GM13976 (cell line): ENCODE data around the gene FAM120C.

Experiments
- DNase-seq: peaks from one replicate; pipeline ENCODE4 v3.0.0; 2012; ENCODE audit warnings: low spot score
- CTCF ChIP-seq: IDR thresholded peaks from 2 replicates; pipeline ENCODE4 v1.5.1; 2012; ENCODE audit warnings: borderline replicate concordance, mild to moderate bottlenecking; ENCODE audit not compliant: insufficient read depth; ENCODE audit errors: extremely low read depth, missing control alignments, control extremely low read depth
- in situ Hi-C: fragments of 300-500 bp; cut with MboI; formaldehyde crosslinking; loops from one replicate; pipeline ENCODE4 v1.12.0; 2022; ENCODE audit warnings: low sequenced_read_pairs, mixed read lengths, inconsistent platforms; ENCODE audit not compliant: unreplicated experiment

The FAM120C gene

DNA sequence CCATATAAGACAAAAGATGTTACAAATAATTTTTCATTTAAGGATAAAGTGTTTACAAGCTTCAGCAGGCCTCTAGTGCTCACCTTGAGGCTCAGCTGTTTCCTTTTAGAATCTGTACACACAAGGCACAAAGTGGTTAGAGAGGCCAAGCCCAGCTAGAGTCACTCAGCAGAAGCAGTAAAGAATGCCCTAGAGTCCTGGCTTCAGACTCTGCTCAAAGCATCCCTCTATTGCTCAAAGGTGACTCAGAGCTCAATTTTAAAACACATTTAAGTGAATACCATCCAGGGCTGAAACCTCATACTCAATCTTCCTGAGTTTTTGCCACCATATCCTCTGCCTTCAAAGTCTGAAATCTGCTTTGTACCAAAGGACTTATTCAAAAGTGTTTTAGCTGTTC lies 116.2 kb downstream of the FAM120C start:
- no peak for DNase-seq
- TF ChIP-seq CTCF = no peak
- in situ Hi-C loops = no loop called here

- in situ Hi-C loops = no loop called here
- no peak for DNase-seq
- no peak for TF ChIP-seq CTCF
These were observed 118.5 kb downstream of the FAM120C start for GRCh38 chrX:54064564-54064963.

GRCh38 chrX:54063361-54063760 lies 119.7 kb downstream of the FAM120C start:
- no peak for TF ChIP-seq CTCF
- in situ Hi-C loops = no loop called here
- DNase-seq = no peak

GRCh38 chrX:54049801-54050200 lies 133.3 kb downstream of the FAM120C start:
- in situ Hi-C loops = no loop called here
- DNase-seq = no peak
- TF ChIP-seq CTCF = no peak

- no peak for TF ChIP-seq CTCF
- no peak for DNase-seq
- in situ Hi-C loops = no loop called here
These were observed 134.6 kb downstream of the FAM120C start for GRCh38 chrX:54048412-54048811.

DNA sequence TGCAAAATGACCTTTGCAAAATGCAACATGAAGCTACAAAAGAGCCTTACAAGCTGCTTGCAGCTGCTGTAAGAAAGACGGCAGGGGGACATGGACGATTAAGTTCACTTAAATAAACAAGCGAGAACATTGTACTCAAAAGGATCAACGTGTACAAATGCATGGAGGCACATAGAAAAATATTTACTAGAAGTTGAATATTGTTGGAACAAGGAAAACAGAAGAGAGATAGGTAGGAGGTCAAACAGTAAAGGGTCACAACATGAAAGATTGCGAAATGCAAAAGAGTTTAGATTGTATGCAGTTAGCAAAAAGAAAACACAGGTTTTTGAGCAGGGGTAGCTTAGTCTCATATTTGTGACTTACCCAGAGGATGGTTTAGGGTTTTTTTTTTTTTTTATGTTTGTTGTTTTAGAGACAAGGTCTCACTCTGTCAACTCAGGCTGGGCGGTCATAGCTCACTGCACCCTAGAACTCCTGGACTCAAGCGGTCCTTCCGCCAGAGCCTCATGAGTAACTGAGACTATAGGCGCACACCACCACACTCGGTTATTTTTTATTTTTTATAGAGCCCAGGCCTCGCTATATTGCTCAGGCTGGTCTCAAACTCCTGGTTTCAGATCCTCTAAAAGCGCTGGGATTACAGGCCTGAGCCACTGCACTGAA lies 137.4 kb downstream of the FAM120C start:
- DNase-seq = no peak
- no peak for TF ChIP-seq CTCF
- in situ Hi-C loops = no loop called here

DNA sequence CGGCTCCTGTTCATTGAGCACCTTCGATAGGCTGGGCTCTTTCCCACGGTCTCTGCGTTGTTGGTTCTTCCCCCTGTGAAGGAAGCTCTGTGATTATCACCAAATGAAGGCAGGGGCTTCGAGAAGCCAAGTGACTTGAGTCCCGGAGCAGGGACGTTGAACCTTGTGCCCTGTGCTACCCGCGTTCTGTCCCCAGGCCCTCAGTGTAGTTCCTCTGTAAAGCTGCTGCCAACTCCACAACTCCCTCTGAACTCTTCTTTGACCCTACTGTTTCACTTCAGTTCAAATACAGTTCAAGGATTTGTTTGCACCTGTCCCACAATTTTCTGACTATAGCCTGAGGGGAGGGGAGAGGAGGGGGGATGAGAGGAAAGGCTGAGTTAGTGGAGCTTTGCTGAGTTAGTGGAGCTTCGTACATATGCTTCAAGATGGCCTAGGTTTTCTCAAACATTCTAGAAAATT lies 138.1 kb downstream of the FAM120C start:
- DNase-seq = no peak
- in situ Hi-C loops = no loop called here
- no peak for TF ChIP-seq CTCF
